ENCODE data around the gene PUS10.

PUS10 gene

DNA sequence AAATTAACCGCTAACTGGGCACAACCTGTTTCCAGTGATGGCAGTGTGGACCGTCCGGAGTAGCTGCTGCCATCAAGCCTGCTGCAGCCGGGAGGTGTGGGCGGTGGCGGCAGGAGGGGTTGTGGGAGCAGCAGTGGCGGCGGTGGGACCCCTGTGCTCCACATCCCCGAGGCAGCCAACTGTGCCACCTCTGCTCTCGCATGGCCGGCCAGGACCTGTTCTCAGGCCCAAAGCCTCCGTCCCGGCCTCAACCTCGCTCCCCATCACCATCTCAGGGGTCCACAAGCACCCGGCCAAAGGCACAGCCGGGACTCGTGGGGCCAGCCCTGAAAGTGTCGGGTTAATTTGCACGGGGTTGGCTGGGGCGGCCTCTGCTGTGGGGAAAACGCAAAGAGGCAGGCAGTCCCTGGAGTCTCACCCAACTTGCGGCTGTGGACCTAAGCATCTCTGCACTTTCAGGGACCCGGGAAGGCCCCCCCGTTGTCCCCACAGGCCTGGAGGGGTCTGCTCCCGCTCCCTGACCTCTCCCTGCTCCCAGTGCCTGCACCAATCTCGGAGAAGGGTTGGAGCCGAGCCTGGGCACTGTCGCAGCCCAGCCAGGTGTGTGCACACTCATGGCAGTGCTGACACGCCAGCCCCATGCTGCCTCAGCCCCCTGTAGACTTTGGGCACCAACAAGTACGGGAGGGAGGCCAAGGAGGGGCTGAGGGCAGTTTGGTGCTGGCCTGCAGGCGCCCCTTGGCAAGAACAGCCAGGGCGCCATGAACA is 45.0 kb downstream of the PUS10 start:
- DNase-seq (ENCODE audit: low spot score) = no peak
- no peak for FAIRE-seq

DNA sequence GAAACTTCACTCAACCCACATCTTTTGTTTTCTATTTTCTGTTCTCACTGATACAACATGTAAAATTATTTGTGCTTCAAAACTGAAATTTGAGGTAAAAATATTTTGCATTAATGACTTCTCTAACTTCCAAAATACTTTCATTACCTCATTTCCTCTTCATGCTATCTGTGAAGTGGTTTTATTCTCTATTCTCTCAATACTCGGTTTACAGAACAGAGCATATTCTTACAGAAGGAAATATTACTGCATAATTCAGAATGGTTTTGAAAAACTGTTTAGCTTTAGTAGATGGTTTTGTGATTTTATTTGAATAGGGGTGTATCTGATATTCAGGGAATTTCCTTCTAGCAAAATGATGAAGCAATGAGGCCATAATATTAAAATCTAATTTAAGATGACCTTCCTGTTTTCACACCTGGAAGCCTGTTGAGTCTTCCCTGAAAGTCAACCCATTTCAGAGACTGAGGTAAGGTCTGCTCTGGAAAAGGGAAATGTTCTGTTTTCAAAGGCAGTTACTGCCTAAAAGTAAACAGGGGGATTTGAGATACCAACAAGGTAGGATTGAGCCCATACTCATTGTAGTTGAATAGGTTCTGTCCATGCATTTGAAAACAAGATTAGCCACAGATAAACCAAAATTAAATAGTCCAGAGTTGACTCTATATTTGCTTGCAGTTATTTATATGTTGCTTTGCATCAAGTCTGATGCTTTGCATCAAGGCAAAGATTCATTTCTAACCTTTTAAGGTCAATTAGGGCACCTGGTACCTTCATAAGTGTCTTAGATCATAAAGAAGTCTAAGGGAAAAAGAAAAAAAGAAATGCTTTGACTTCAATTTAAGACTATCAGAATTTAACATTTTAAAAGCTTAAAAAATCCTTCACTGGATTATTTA is 51.3 kb downstream of the PUS10 start:
- FAIRE-seq (no peak), DNase-seq (ENCODE audit: low spot score) (no peak)

DNA sequence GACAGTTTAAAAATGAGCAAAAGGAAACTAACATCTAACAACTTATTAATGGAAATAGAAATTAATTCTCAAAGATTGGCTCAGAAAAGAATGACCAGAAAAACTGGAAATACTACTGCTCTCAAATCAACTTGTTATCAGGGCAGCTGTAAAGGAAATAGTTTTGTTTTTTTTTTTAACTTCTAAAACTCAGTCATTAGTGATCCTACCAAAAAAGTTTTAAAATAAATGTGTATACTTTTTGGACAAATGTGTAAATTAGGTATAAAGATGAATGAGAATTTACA is 52.6 kb downstream of the PUS10 start:
- FAIRE-seq (no peak), DNase-seq (ENCODE audit: low spot score) (no peak)

DNA sequence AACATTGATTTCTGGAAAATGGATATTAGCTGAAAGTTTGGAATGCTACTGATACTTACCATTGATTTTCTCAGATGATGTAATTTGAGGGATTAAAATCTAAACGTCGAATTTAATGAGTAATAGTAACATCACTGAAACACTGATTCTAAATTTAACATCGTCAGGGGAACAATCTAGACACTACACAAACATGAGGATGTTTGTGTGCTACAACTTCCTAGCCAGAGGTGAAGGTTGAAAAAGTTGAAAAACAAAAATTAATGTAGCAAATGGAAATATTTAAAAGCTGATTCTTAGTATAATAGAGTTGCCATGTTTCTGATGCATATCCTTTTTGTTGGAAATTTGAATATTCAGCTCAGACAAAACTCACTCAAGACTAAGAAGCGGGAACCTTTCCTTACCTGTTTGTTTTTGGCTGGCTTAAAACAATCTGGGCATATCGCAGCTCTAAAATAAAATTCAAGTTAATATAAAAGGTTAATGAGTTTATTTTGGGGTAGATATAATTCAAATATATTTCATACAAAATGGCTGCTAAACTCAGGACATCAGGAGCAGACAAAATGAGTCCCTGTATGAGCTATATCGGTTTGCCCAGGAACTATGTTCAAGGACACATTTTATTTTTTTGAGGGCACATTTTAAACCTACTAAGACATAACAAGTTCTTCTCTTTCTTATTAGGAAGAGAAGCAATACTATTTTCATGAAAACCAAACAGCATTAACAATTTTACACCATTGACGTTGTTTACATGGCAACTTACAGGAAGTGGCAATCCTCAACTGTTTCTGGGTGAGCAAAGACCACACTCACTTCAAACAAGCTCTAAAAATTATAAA is 53.2 kb downstream of the PUS10 start:
- DNase-seq (ENCODE audit: low spot score) = no peak
- no peak for FAIRE-seq

DNA sequence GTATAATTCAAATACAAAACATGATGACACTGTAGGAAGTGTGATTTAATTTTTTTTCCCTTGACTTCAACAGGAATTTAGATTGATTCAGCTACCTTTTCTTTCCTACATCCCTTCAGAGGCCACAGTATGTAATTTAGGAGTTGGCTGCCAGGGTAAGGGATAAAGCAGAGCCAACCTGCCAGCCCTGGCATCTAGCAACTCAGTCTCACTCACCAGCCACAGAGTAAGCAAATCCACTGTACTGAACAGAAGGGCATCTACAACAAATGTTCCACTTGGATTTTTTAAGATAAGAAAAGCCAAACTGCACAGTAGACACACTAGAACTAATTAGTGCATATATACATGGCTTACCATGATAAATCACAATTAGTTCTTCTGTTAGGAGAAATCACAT is 54.9 kb downstream of the PUS10 start:
- FAIRE-seq = no peak
- DNase-seq (ENCODE audit: low spot score) = no peak

DNA sequence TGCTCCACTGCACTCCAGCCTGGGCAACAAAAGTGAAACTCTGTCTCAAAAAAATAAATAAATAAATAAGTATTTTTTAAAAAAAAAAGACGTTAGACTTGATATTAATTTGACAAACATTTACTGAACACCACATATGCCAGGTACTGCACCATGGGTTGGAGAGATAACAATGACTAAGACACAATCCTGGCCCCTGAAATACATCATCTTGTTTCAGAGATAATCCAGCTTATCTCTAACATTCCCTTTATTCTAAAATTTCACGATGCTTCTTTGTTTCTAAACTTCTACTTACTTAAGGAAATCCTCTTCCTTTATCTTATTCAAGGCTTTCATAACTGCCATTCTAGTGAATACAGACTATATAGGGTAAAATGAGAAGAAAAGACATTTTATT is 55.5 kb downstream of the PUS10 start:
- DNase-seq (ENCODE audit: low spot score) (no peak), FAIRE-seq (no peak)

DNA sequence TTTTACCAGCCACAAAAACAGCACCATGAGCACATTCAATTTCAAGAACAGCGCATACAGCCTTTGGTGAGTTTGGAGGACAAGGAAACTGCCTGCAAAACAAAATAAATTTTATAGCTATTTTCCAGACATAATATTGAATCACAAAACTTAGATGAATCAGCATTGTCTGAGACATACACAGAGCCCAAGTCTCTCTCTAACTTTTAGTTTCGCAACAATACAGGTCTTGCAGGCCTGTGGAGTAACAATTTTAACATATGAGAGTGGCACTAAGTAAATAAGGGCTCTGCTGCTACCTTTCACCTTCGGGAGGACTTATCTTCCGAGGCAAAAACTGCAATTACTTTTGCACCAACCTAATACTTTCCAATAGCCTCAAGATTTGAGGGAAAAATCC is 56.6 kb downstream of the PUS10 start:
- DNase-seq (ENCODE audit: low spot score) (no peak), FAIRE-seq (no peak)

DNA sequence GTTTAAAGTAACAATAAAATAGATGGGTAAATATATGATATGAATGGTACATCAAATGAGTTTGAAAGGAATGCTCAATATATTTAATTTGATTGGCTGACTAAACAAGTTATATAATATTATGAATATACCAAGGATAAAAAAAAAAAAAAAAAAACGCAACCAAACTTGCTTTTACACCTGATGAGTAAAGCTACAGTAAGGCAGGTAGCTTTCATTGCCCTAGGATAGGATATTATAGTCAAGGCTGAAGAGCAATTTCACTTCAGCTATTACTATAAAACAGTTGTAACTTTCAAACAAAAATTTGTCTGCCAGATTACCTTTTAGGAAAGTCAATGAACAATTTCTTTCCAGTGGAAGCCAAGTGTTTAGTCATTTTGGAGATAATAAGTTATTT is 57.3 kb downstream of the PUS10 start:
- DNase-seq (ENCODE audit: low spot score) (no peak), FAIRE-seq (no peak)

DNA sequence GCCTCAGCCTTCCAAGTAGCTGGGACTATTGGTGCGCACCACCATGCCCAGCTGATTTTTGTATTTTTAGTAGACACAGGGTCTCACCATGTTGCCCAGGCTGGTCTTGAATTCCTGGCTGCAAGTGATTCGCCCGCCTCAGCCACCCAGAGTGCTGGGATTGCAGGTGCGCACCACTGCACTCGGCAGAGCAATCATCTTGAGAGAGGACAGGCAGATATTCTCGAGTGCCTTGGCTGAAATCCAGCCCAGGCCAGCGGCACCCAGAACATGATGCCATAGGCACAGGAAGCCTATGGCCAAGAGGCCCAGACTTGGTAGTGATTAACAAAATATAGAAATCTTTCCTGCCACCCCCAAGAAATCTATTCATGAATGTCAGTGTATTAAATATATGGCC is 58.6 kb downstream of the PUS10 start:
- DNase-seq (ENCODE audit: low spot score) (no peak), FAIRE-seq (no peak)

DNA sequence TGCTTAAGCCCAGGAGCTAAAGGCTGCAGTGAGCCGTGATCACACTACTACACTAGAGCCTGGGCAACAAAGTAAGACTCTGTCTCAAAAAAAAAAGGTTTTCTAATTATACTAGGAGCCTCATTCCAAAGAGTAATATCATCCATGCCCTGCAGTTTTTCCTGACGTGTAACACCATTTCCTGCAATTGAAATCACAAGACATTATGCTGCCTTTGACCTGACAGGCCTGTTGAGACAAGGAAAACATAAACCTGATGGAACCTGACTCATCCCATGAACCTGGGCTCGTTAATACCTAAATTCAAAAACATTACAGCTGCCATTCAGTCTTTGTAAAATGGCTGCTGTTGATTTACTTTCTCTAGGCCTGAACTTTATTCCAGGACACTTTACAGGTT is 59.3 kb downstream of the PUS10 start:
- DNase-seq (ENCODE audit: low spot score) = no peak
- no peak for FAIRE-seq

DNA sequence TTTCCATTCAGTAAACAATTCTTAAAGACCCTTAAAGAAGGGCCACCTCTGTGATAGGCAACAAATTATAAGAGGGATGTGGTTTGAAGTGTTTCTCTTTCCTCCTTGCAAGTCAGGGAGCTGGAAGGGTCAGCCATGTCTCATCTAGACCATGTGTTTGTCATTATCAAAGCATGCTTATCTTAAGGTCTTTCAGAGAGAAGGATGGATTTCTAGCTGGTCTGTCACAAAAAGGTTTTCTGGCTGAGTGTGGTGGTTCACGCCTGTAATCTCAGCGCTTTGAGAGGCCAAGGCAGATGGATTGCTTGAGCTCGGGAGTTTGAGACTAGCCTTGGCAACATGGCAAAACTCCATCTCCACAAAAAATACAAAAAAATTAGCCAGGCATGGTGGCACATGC is 59.7 kb downstream of the PUS10 start:
- DNase-seq (ENCODE audit: low spot score) (no peak), FAIRE-seq (no peak)

DNA sequence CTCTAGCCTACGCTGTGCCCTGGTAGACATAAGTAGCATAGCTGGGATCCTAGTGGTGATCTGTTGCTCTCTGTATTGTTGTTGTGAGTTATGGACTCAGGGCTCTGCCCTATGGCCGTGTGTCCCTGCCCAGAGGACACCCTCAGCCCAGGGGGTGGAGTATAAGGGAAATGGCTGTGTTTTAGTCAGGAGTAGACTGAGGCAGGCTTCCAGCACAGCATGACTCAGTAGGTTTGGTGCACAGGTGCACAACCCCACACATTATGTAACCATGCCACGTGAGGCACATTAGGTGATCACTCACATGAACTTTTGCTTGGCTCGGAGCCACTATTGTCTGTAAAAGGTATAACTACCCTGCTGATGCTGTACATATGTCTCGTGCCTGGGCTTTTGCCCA is 60.4 kb downstream of the PUS10 start:
- DNase-seq (ENCODE audit: low spot score) (peak; percentile 17), FAIRE-seq (no peak)

DNA sequence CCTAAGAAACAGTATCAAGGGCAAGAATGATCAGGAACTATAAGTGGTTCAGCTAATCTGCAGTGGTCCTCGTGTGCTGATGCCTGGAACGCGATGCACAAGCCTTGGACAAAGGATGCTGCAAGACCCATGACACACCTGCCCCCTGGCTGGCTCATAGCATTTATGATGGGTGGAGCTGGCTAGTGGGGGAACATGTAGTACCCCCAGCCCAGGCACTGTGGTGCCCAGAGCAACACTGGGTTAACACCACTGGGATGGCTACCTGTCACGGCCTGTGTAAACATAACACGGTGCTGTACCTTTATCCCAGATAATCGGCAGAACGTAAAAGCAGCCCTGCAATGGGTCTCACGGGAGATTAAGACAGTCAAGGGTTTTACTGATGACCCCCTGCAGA is 60.8 kb downstream of the PUS10 start:
- no peak for DNase-seq (ENCODE audit: low spot score)
- peak; percentile 40 for FAIRE-seq

DNA sequence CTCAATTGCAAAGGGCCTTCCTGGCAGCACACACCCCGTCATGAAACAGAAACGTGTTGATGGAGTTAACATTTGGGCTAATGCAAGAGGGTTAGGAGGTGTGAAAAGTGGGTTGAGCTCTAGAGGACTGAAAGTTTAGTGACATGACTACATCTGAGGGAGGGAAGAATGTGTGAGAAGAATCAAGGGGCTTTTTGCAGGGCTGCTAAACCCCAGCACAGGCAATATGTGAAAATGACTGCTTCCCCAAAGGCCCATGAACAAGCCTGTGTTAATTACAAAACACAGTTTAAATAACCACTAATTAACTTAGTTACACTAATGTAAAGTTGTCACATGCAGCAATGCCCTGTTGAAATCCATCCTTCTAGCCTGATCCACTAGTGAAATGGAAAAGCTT is 63.9 kb downstream of the PUS10 start:
- no peak for FAIRE-seq
- no peak for DNase-seq (ENCODE audit: low spot score)

DNA sequence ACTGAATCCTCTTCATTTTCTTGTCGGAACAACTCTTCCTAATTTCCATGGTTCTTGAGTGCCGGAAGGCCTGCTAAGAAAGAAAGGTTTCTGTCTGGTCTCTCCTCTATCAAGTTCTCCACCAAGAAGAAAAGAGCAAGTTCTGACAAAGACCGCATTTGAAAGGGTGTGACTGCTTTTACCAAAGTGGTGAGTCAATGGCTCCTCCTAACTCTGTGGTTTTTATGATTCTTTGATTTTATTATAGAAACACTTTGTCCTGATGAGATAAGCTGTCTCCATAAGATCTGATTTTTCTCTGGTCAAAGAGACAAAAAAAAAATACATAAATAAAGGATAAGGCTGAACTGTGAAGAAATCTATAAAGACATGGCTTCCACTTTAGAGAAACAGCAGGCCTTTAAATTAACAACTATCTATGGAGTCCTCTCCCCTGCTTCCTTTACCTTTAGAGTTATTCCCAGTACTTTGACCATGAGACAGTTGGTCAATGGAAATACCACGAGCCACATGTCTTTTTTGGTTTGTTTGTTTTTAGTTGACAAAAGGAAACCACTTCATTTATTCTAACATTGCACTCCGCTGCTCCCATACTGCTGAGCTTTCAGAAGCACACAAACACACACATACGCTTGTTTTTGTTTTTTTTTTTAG is 69.0 kb downstream of the PUS10 start:
- FAIRE-seq = no peak
- peak; percentile 29 for DNase-seq (ENCODE audit: low spot score)

DNA sequence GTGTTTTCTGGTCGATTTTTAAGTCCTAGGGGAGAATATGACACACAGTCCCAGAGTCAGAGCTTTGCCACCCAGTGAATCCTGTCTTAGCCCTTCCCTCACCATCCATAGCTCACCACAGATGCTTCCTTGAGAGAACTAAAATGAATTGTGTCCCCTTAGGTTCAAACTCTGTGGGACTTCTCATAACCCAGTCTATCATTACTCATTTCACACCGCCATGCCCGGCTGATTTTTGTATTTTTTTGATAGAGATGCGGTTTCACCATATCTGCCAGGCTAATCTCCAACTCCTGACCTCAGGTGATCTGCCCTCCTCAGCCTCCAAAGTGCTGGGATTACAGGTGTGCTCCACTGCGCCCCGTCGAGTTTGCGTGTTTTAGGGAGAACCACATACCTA is 69.9 kb downstream of the PUS10 start:
- DNase-seq (ENCODE audit: low spot score) (no peak), FAIRE-seq (no peak)

DNA sequence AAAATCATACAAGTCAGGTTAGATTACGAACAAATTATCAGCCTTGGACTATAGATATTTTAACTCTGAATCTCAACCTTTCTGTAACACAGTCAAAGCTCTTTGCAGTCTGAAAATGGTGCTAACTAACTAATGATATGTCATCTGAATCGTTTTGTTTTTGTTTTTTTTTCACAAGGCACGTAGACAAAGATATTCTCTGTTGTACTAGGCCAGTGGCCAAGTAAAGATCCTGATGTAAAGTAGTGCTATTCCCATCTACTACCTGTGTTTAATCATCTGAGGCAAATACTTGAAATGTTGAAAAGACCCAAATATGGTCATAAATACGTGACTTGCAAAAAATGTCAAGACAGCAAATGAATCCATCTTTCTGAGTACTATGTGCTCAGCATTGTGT is 71.0 kb downstream of the PUS10 start:
- DNase-seq (ENCODE audit: low spot score) = no peak

DNA sequence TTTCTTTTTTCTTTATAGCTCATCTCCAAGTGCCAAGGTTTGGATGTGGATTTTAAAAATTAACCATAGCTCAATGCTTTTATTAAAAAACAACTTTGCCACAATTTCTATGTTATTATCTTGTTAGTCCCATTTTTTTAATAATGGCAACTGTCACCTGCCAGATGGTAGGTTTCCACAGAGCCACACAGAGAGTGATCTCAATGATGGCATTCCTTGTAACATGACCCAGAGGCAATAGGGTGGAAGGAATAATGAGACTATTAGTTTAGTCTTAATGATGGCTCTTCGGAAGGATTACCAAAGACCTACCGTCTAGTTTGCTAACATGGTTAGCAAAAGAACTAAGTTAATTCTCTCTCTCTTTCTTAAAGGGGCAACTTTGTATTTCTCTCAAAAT is 72.7 kb downstream of the PUS10 start:
- no peak for FAIRE-seq

More for the DNA sequence above, 71.0 kb downstream of the PUS10 start:
- no peak for FAIRE-seq

DNA sequence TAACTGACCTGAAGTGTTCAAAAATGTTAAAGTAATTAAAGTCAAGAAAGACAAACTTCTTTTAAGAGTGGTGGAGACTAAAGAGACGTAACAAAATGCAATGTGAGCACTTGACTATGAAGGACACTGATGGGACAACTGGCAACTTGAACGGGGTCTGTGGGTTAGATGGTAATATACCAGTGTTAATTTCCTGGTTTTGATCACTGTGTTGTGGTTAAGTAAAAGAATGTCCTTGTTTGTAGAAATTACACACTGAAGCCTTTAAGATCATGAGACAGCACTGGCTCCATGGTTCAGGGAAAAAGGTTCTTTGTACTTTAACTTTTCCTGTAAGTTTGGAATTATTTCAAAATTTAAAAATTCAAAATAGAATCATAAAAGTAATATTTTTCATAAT is 78.4 kb downstream of the PUS10 start:
- DNase-seq (ENCODE audit: low spot score) = no peak
- no peak for FAIRE-seq

More for the DNA sequence above, 72.7 kb downstream of the PUS10 start:
- no peak for DNase-seq (ENCODE audit: low spot score)

DNA sequence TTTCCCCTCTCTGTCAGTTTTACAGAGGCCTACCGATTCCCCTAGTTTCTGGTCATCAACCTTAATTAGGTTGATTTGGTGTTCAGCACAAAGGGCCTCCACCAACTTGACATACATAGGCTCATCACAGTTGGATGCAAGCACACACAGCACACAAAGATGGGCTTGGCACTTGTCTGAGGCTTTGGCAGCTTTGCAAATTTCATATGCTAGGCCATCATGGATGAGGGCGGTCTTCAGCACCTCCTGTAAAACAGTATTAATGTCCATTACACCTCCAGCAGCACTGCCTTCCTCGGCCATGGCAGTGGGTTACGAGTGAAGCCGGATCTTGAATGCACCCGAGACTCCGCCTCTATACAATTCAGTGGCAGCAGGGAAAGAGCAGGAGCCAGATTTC is 79.8 kb downstream of the PUS10 start:
- FAIRE-seq (no peak), DNase-seq (ENCODE audit: low spot score) (no peak)

DNA sequence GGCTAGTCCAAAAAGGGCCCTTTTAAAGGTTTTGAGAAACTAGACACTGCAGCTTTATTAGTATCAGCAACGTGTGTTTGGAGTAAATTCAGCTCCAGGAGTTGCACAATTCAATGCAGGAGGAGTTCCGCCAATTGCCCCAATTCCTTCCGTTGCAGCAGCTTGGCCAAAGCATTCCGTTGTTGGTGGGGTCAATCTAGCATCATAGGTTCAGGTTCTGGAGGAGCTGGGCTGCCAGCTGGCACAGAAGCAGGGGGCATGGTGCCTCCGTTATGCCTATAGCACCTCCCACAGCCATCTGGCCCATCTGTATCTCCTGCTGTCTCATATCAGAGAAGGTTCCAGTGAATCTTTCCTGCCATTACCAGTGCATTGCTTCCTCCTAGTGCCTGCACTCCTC is 81.3 kb downstream of the PUS10 start:
- FAIRE-seq (no peak), DNase-seq (ENCODE audit: low spot score) (no peak)
